Skin of body (tissue), 2 donors: Measurements from ENCODE around the gene ADGRA1. TPM values are rescaled to one million over a fixed set of nuclear protein-coding genes. Genes with fewer than 3 reads are reported as not detected.
"Not testable (repeated sequence)": the region's sequence is repeated elsewhere in the genome, so short reads cannot be mapped to it uniquely, and the experiment has no call there.

ENCODE experiments used
- DNase-seq: peaks from one replicate; lab custom pipeline; 2025; lab: John Stamatoyannopoulos, UW
- total RNA-seq: library from RNA; depleted of rRNA; stranded (reverse); fragments of >200 nt; gene quantifications from one replicate; pipeline ENCODE4 v1.2.3, GENCODE V29; 2014

The ADGRA1 gene
- total RNA-seq, 1 donor from 2014 or later, result 0.10 TPM

- no peak for DNase-seq
Measured at GRCh38 chr10:133142523-133143199, 54.9 kb downstream of the ADGRA1 start.

- DNase-seq, result no peak
Measured at GRCh38 chr10:133143200-133143533, 55.4 kb downstream of the ADGRA1 start.

GRCh38 chr10:133143546-133143945 is 55.8 kb downstream of the ADGRA1 start:
- DNase-seq, result no peak

GRCh38 chr10:133144771-133145170 is 57.0 kb downstream of the ADGRA1 start:
- no peak for DNase-seq

GRCh38 chr10:133150226-133150625 is 62.5 kb downstream of the ADGRA1 start:
- no peak for DNase-seq

- no peak for DNase-seq
Measured at GRCh38 chr10:133150656-133151055, 62.9 kb downstream of the ADGRA1 start.

- not testable (repeated sequence) for DNase-seq
Measured at GRCh38 chr10:133151071-133151470, 63.3 kb downstream of the ADGRA1 start.

- DNase-seq, result no peak
Measured at GRCh38 chr10:133151543-133151972, 63.8 kb downstream of the ADGRA1 start.

- DNase-seq, result no peak
Measured at GRCh38 chr10:133154411-133154810, 66.7 kb downstream of the ADGRA1 start.

- DNase-seq, result no peak
Measured at GRCh38 chr10:133154996-133155778, 67.5 kb downstream of the ADGRA1 start.

- no peak for DNase-seq
Measured at GRCh38 chr10:133156674-133157579, 69.2 kb downstream of the ADGRA1 start.

- no peak for DNase-seq
Measured at GRCh38 chr10:133157662-133158436, 70.1 kb downstream of the ADGRA1 start.

- DNase-seq, result no peak
Measured at GRCh38 chr10:133158437-133158755, 70.7 kb downstream of the ADGRA1 start.

GRCh38 chr10:133158756-133159610 is 71.3 kb downstream of the ADGRA1 start:
- no peak for DNase-seq

GRCh38 chr10:133159611-133159949 is 71.9 kb downstream of the ADGRA1 start:
- DNase-seq, result no peak

GRCh38 chr10:133159950-133160825 is 72.5 kb downstream of the ADGRA1 start, which contains the start of gene KNDC1:
Gene KNDC1, plus strand, starts transcription at chr10:133160219. Its CDS starts 249 bp downstream, at chr10:133160468.
- DNase-seq, result no peak

GRCh38 chr10:133160826-133161471 is 73.2 kb downstream of the ADGRA1 start:
- no peak for DNase-seq

- DNase-seq, result no peak
Measured at GRCh38 chr10:133161486-133162109, 73.9 kb downstream of the ADGRA1 start.
